Muscle of back (tissue), 11 donors: ENCODE results near the gene GIPC1. TPM values are rescaled to one million over a fixed set of nuclear protein-coding genes. Genes with fewer than 3 reads are reported as not detected.
A peak's percentile ranks its signal among the peaks of the same experiment; 100 is the strongest.

Source experiments
- DNase-seq, 3 donors: peaks; one replicate each; pipeline versions ENCODE4 v3.0.0 to v3.0.0-alpha.2; 2013
- polyA plus RNA-seq, 10 donors: library from polyadenylated mRNA; unstranded; fragments of 120-200 nt; gene quantifications; one replicate each; pipeline ENCODE4 v1.2.1, GENCODE V29; 2013; ENCODE audit not compliant: insufficient read length in 10 of 10

GIPC1 gene
- polyA plus RNA-seq, 10 donors, result 32.6 to 57.8 (median 40.7) TPM

DNA sequence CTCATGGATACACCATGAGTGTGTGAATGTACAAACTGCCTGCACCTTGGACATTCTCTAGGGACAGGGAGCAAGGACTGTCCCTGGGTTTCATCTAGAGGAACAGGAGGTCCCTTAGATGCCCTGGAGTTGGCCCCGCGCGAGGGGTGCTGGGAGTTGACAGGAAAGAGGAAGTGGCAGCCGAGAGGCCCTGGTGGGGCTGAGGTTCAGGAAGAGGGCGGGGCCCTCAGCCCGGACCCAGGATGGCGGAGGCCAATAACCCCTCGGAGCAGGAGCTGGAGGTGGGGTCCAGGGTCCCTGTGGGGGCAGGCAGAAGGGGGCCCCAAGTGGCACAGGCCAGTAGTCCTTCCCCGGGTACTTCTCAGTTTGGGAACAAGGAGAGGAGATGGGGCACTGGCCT is 55.9 kb downstream of the GIPC1 start:
- DNase-seq, result peak in 2 of 3 donors; percentile 30 to 68

DNA sequence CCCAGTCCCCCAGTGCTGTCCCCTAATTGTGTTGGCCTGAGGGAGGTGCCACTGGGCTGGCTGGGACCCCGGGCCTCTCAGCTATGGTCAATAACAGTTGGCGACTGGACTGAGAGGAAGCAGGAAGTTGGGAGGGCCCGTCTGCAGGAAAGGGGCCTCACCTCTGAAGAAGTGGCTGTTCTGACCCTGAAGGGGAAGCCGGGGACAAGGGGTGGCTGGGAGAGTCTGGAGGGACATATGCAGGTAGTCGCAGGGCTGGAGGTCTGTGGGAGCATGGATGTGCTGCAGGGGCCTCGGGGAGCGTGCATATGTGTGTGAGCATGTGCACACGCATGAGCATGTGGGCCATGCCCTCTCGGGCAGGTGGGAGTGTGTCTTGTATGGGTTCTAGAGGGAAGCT is 56.9 kb downstream of the GIPC1 start:
- no peak for DNase-seq

- DNase-seq, result no peak
Measured at GRCh38 chr19:14437578-14438140, 58.3 kb downstream of the GIPC1 start.

GRCh38 chr19:14435320-14436050 is 60.4 kb downstream of the GIPC1 start:
- DNase-seq, result no peak

DNA sequence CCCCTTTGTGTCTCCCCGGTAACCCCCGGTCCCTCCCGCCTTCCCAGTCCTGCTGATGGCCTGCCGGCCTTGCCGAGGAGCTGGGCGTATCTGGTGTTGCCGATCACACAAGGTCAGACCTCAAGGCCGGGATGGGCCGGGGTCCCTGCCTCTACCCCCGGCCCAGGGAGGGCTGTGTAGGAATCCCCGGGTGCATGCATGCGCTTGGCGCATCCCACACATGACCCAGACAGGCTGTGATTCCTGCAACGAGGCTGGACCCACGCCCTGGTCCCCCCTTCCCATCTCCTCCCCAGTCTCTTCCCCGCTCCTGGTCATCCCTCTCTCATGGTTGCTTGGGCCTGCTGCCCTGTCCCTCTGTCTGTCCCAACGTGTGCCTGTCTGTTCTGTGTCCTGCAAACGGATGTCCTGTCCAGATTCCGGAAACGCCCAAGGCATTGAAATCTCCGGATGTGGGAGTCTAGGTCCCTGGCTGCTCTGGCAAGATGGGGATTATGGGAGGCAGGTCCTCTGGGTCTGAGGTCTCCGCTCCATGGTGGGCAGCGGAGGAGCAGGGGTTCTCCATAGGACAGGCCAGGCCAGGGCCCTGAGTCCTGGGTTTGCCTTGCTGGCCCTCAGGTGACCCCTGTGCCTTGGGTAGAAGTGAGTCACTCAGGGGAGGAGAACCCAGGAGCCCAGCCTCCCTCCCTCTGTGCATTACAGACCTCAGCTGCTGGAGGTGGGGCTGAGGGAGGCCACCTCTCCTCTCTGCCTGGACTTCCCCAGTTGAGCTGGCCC is 61.2 kb downstream of the GIPC1 start:
- DNase-seq, result peak in 1 of 3 donors; percentile 49

DNA sequence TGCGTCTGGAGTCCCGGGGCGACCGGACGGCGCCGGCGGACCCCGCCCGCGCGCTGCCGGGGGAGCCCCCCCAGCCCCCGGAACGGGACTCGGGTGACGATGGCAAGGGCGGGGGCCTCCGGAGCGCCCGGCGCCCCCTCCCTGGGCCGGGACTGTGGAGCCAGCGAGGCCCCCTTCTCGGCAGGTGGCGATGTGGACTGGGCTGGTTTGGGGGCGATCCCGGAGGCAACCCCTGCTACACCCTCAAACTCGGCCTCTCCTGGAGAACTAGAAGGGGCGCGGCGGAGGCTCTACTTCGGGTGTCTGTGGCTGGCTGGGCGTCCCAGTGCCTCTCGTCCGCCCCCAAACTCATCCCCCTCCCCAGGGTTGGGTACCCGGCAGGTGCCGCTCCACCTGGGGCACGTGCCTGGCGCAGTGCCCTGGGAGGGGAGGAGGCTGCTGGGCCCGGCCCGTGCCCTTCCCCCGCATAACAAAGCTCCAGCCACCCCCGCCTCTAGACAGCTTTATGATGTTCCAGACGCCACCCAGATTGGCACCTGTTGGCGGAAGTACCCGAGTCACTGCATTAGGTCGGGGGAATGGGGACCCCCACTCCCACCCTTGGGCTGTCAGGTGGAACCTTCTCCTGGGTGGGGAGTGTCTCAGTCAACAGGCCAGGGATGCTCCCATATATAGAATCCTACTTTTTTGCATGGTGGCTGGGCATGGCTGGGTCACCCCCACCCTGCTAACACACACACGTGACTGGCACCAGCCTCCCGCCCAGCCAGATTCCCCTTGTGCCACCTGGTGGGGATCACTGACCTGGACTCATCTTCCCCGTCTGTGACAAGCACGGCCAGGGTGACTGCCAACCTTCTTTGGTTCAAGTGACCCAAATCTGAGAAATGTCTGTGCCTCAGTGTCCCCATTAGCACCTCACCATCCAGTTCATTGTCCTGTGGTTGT is 62.1 kb downstream of the GIPC1 start:
- peak in 1 of 3 donors; percentile 58 for DNase-seq

GRCh38 chr19:14432791-14433553 is 63.0 kb downstream of the GIPC1 start, which contains the start of gene PKN1:
Gene PKN1, plus strand, starts transcription at chr19:14433306. Its CDS starts 216 bp downstream, at chr19:14433522.
- peak in 2 of 3 donors; percentile 66 to 80 for DNase-seq

- no peak for DNase-seq
Measured at GRCh38 chr19:14430712-14431111, 65.2 kb downstream of the GIPC1 start.

DNA sequence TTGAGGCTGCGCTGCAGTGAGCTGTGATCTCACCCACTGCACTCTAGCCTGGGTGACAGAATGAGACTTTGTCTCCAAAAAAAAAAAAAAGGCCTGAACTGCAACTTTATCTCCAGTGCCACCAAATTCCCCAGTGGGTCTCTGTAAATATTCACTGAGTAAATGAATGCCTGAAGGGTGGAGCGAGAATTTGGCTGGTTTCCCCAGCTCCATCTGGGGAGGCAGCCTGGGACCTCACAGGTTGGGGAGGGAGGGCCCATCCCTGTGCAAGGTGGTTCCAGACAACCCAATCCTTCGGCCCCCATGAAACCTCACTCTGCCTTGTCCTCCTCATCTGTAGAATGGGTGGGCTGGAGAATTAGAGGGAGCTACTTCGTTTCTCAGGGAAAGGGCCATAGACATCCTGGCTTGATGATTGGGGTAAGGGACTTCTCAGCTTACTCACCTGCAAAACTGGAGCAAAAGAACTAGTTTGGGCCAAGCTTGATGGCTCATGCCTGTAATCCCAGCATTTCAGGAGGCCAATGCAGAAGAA is 67.0 kb downstream of the GIPC1 start:
- DNase-seq, result no peak

Other genes starting within 250 kb of the GIPC1 start
- 10 to 100 TPM; 34.0 to 69.2 (median 46.9) TPM for gene ADGRE5, start 114.7 kb downstream of the GIPC1 start, polyA plus RNA-seq
- 10 to 100 TPM; 34.2 to 51.9 (median 42.4) TPM for gene DDX39A, start 76.8 kb downstream of the GIPC1 start, polyA plus RNA-seq
- 10 to 100 TPM; 50.7 to 78.8 (median 61.3) TPM for gene PKN1, start 62.8 kb downstream of the GIPC1 start, polyA plus RNA-seq
- gene PTGER1, start 20.8 kb downstream of the GIPC1 start, polyA plus RNA-seq, result not detected
- 100 to 1,000 TPM in 1 of 10 donors, 10 to 100 TPM in 9; 65.2 to 106 (median 74.9) TPM for gene DNAJB1, start 22.3 kb upstream of the GIPC1 start, polyA plus RNA-seq
- 100 to 1,000 TPM in 8 of 10 donors, 10 to 100 TPM in 2; 72.1 to 120 (median 103) TPM for gene TECR, start 33.5 kb upstream of the GIPC1 start, polyA plus RNA-seq
- 100 to 1,000 TPM in 7 of 10 donors, 10 to 100 TPM in 3; 89.7 to 158 (median 111) TPM for gene NDUFB7, start 75.9 kb upstream of the GIPC1 start, polyA plus RNA-seq
- gene CLEC17A, start 87.0 kb upstream of the GIPC1 start, polyA plus RNA-seq, result under 1 TPM in 6 of 10 donors, not detected in 4; 0.05 to 0.21 (median 0.12) TPM
- gene ADGRE3, start 178.7 kb upstream of the GIPC1 start, polyA plus RNA-seq, result under 1 TPM in 1 of 10 donors, not detected in 9; 0.05 TPM
- 10 to 100 TPM; 11.8 to 28.5 (median 16.0) TPM for gene ZNF333, start 193.9 kb upstream of the GIPC1 start, polyA plus RNA-seq